H1 (cell line): ENCODE data around the gene CHN2.

ENCODE experiments used
- ASH2L ChIP-seq: fragments of 200-600, 300-600 bp; sonication (generic); IDR thresholded peaks from one replicate; pipeline ENCODE4 v1.7.1; 2017; ENCODE audit warnings: low read length
- ATF3 ChIP-seq: IDR thresholded peaks from 2 replicates; pipeline ENCODE4 v1.6.1; 2011; ENCODE audit warnings: low read depth, mild to moderate bottlenecking, low read length; ENCODE audit not compliant: insufficient read depth
- CTCF ChIP-seq, 3 experiments: IDR thresholded peaks; 1 replicate in 2 of 3; 2 replicates in 1 of 3; pipeline versions ENCODE4 v1.5.1 to v1.6.1; 2011; ENCODE audit warnings: low read length in 3 of 3, mild to moderate bottlenecking in 3 of 3, inconsistent platforms in 2 of 3, low read depth in 1 of 3, moderate library complexity in 1 of 3; ENCODE audit not compliant: insufficient read depth in 1 of 3; ENCODE audit errors: control extremely low read depth in 1 of 3
- EZH2 ChIP-seq: fragments of 200-600 bp; sonication (generic); IDR thresholded peaks from 2 replicates; pipeline ENCODE4 v1.7.1; 2012; ENCODE audit warnings: low read depth, mild to moderate bottlenecking, moderate library complexity, low read length, inconsistent platforms; ENCODE audit not compliant: severe bottlenecking
- GTF2F1 ChIP-seq: IDR thresholded peaks from 2 replicates; pipeline ENCODE4 v1.6.1; 2012; ENCODE audit warnings: low read depth, low read length, improper control_type of control experiment, borderline replicate concordance
- KDM1A ChIP-seq: fragments of 200-600, 300-600 bp; sonication (generic); IDR thresholded peaks from 2 replicates; pipeline ENCODE4 v1.7.1; 2016; ENCODE audit warnings: mild to moderate bottlenecking, low read length, borderline replicate concordance
- NRF1 ChIP-seq: IDR thresholded peaks from 2 replicates; pipeline ENCODE4 v1.6.1; 2011; ENCODE audit warnings: mild to moderate bottlenecking, low read depth, low read length, improper control_type of control experiment
- SRF ChIP-seq: IDR thresholded peaks from 2 replicates; pipeline ENCODE4 v1.6.1; 2011; ENCODE audit warnings: mild to moderate bottlenecking, low read depth, low read length, moderate library complexity

- no peak for TF ChIP-seq ASH2L
- TF ChIP-seq NRF1 = no peak
- TF ChIP-seq KDM1A = no peak
- TF ChIP-seq CTCF (IDR thresholded peaks at IDR 0.05; ENCODE audit: control extremely low read depth in 1 of 3, insufficient read depth in 1 of 3, low read depth in 1 of 3, low read length in 3 of 3) = no peak
- TF ChIP-seq SRF = no peak
- no peak for TF ChIP-seq ATF3
- no peak for TF ChIP-seq EZH2
- no peak for TF ChIP-seq GTF2F1
Observed at GRCh38 chr7:29511337-29511736, 316.8 kb downstream of the CHN2 start.
